Ectodermal cell (in vitro differentiated cells): ENCODE data around the gene WIPF3.
A peak's percentile ranks its signal among the peaks of the same experiment; 100 is the strongest.

ENCODE experiments used
- H3K27ac ChIP-seq: 2 replicates; pipeline ENCODE4 v1.7.0; 2013; ENCODE audit warnings: mild to moderate bottlenecking, low read depth, low read length; ENCODE audit not compliant: insufficient read depth, poor library complexity, severe bottlenecking
- H3K27me3 ChIP-seq: 2 replicates; pipeline ENCODE4 v1.7.0; 2013; ENCODE audit warnings: mild to moderate bottlenecking, low read length; ENCODE audit not compliant: insufficient read depth, control insufficient read depth, poor library complexity, severe bottlenecking
- H3K36me3 ChIP-seq: one replicate; pipeline ENCODE4 v1.7.0; 2013; ENCODE audit warnings: low read length; ENCODE audit not compliant: control insufficient read depth, insufficient read depth
- H3K4me1 ChIP-seq: one replicate; pipeline ENCODE4 v1.7.0; 2013; ENCODE audit warnings: low read length; ENCODE audit not compliant: control insufficient read depth, insufficient read depth
- H3K4me3 ChIP-seq: 2 replicates; pipeline ENCODE4 v1.7.0; 2013; ENCODE audit warnings: low read depth, low read length, control low read depth; ENCODE audit not compliant: insufficient read depth
- H3K9me3 ChIP-seq: 2 replicates; pipeline ENCODE4 v1.7.0; 2013; ENCODE audit warnings: mild to moderate bottlenecking, low read length, moderate library complexity; ENCODE audit not compliant: control insufficient read depth
- WGBS, 2 experiments: methylation state at CpG; one replicate each; pipeline ENCODE4 v1.1.7; 2013; ENCODE audit warnings: missing lambda C conversion rate in 2 of 2; 5-methylcytosine and 5-hydroxymethylcytosine counted together

WIPF3 gene

DNA sequence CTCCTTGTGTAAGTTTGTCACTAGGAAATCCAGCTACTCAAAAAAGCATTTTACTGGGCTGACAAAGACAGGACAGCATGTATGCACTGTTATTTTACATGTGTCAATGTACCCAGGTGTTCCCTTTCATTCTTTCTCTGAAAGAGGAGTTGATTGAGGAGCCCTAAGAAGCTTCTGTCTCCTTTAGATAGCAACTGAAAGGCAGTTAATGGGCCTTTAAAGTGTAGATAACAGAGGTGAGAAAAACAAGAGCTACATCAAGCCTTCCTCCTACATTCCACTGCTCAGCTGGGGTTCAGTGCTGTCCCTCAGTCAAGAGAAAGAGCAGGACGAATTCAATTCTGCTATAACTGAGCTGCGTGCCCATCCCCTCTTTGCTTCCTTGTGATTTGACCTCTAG lies 12.8 kb upstream of the WIPF3 start:
- H3K36me3 ChIP-seq = no peaks in the 10 kb centered on the region
- no peaks in the 10 kb centered on the region for H3K4me1 ChIP-seq
- 8 to 9% methylated on average over 2 of the region's 2 CpGs for WGBS, 2 experiments
- no peaks in the 10 kb centered on the region for H3K27me3 ChIP-seq
- no peaks in the 10 kb centered on the region for H3K9me3 ChIP-seq
- H3K4me3 ChIP-seq = no peak overlapping the region
- no peak overlapping the region for H3K27ac ChIP-seq

DNA sequence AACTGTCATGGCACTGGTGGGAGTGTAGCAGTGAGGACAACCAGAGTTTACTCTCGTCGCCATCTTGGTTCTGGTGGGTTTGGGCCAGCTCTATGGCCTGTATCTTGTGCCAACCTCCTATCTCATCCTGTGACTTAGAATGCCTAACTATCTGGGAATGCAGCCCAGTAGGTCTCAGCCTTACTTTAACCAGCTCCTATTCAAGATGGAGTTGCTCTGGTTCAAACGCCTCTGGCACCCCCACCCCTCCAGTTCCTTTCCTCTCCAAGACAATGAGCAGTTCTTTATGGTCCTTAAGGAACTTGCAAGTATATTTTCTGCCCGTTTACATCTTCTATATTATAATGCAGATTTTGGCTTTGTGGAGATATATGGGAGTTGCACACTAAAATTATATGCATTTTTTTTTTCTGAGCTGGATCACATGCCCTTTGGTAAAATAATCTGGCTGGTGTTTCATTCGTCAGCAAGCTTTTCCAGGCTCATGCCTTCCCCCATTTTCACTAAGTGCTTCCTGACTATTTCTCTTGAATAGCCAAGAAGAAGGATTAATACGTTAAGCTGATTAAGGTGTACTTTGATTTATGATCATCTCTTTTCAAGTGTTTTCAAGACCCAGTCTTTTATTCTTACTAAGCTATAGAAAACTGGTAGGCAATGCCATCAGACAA lies 11.2 kb upstream of the WIPF3 start:
- WGBS, 2 experiments = 88% methylated on average over 5 to 6 of the region's 6 CpGs
- Histone ChIP-seq H3K4me3 (no peak overlapping the region), H3K27me3 (no peaks in the 10 kb centered on the region), H3K27ac (no peak overlapping the region), H3K36me3 (no peaks in the 10 kb centered on the region), H3K4me1 (no peaks in the 10 kb centered on the region), H3K9me3 (no peaks in the 10 kb centered on the region)

DNA sequence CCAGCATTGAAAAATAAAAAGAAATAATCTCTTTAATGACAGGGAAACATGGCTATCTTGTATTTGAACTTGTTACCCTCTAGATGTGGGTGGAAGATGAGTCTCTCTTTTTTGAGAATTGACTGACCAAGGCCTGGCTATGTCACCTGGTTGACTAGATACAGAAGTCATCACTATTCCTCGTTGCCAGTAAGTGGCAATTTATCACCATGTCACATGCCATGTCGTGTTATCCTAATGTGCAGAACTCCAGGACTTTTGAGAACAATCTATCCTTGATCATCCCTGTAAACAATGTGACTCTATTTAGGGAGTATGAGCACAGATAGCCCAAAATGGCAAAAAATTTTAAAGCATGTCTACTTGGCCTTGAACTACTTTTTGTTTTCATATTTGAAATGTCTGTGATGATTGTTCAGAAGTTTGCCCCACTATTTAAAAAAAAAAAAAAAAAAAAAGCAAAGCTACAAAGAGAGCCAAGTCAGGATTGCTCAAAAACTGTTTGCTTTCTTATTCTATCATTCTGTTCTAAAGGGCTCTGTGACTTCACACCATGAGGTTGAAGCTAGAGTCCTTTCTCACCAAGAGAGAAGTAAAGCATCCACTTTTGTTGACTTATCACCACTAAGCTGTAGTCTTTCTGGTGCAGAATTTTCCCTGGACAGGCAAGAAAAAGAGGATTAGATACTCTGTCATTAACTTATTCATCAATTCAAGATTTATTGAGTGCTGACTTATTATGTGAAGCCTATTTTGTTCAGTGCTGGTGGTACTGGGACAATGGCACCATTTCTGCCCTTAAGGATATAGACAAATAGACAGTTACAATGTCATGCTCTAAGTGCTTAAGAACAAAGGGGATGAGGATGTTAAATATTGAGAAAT lies 10.4 kb upstream of the WIPF3 start:
- H3K27me3 ChIP-seq = no peaks in the 10 kb centered on the region
- 96 to 100% methylated on average over 2 of the region's 2 CpGs for WGBS, 2 experiments
- H3K36me3 ChIP-seq = no peaks in the 10 kb centered on the region
- H3K4me1 ChIP-seq = no peaks in the 10 kb centered on the region
- H3K4me3 ChIP-seq = no peak overlapping the region
- H3K9me3 ChIP-seq = no peaks in the 10 kb centered on the region
- H3K27ac ChIP-seq = no peak overlapping the region

DNA sequence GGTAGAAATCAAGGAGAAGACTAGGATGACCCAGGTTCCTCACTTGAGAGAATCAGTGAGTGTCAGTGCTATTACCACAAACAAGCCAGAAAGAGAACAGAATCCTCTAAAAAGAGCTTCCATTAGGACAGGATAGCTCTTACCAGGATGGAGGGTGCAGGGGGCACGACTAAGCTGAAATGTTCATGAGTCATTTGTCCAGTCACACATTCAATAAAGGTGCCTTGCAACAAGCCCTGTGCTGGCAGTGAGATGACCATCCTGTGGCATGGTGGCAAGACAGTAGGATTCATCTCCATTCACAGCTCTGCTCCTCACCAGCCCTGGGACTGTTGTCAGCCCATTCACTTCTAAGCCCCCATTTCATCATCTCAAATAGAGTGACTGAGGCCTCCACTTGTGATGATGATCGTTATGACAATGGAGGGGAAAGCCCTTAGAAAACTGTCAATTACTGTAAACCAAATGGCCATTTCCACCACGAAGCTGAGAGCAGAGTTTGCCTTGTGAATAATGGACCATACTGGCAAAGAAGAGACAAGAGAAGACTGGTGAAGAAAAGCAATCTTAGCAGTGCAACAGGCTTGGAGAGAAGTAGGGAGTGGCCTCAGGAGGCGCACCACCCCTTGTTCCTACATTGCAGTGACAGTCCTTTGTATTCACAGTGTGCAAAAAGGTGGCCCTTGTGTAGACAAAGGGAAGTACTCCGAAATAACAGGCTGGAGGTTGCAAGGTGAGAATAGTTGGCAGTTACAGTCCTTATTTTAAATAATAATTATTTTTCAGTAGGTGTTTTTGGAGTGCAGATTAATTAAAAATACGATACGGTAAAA lies 9.0 kb upstream of the WIPF3 start:
- H3K9me3 ChIP-seq = no peaks in the 10 kb centered on the region
- 90 to 96% methylated on average over 6 to 7 of the region's 7 CpGs for WGBS, 2 experiments
- no peak overlapping the region for H3K4me3 ChIP-seq
- no peaks in the 10 kb centered on the region for H3K27me3 ChIP-seq
- no peak overlapping the region for H3K27ac ChIP-seq
- no peaks in the 10 kb centered on the region for H3K4me1 ChIP-seq
- no peaks in the 10 kb centered on the region for H3K36me3 ChIP-seq

DNA sequence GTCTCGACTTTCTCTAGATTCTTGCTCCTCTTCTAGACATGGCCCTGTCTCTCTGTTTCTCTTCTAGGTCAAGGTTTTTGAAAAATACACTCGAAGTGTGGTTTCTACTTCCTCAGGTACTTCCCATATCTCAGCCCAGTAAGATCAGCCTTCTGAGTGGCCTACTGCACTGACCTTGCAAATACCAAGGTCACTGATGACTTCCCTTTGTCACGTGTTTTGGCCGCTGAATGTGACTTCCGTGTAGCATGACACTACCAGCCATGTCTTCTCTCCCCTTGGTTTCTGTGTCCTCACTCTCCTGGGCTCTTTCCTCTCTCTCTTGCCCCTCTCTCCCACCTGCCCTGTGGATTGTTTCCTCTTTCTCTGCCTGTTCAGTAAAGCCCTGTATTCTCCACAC lies 7.9 kb upstream of the WIPF3 start:
- H3K36me3 ChIP-seq = no peaks in the 10 kb centered on the region
- no peak overlapping the region for H3K27ac ChIP-seq
- no peaks in the 10 kb centered on the region for H3K9me3 ChIP-seq
- 92% methylated on average over 5 of the region's 5 CpGs for WGBS, 2 experiments
- no peaks in the 10 kb centered on the region for H3K27me3 ChIP-seq
- H3K4me3 ChIP-seq = no peak overlapping the region
- H3K4me1 ChIP-seq = no peaks in the 10 kb centered on the region

DNA sequence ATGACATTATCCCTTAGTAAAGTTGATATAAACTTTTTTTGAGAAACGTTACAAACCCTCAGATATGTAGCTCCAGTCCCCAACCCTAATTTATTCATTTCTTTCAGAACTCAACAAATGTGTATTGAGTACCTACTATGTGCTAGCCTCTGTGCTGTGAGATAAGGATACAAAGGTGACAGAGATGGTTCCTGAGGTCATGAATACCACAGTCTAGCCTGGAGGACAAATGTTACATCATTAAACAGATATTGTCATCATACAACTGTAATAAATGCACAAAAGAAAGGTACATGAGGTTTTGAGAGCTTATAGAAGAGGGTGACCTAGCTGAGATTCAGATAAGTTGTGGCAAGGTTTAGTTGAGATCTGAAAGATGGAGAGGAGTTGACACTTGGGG lies 4.4 kb upstream of the WIPF3 start:
- no peak overlapping the region for H3K4me3 ChIP-seq
- WGBS, 2 experiments = 89% methylated on average over 1 of the region's 1 CpG; no CpG with 5 or more reads in 1 of the 2 experiments
- no peaks in the 10 kb centered on the region for H3K36me3 ChIP-seq
- H3K27ac ChIP-seq = no peak overlapping the region
- H3K4me1 ChIP-seq = no peaks in the 10 kb centered on the region
- peaks cover 27% of the 10 kb centered on the region for H3K27me3 ChIP-seq
- no peaks in the 10 kb centered on the region for H3K9me3 ChIP-seq

DNA sequence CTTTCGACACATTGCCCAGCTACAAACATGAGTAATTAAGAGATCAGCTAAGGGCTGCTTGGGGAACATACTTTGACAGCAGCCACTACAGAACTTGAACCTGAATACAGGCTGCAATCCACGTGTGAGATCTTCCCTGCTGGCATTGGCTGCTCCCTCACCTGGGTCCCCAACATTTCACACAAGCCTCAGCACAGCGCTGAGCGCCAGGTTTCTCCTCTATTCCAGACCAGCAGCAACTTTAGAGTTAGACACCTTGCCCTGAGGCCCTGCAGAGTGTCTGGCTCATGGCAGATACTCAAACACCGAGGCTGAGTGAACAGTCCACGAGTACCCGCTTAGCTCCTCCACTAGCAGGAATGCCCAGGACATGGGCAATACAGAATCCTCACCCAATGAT lies 1.3 kb upstream of the WIPF3 start:
- H3K27me3 ChIP-seq = peaks cover 34% of the 10 kb centered on the region
- no peaks in the 10 kb centered on the region for H3K4me1 ChIP-seq
- 88 to 90% methylated on average over 7 of the region's 7 CpGs for WGBS, 2 experiments
- H3K27ac ChIP-seq = no peak overlapping the region
- H3K36me3 ChIP-seq = no peaks in the 10 kb centered on the region
- H3K9me3 ChIP-seq = no peaks in the 10 kb centered on the region
- no peak overlapping the region for H3K4me3 ChIP-seq

DNA sequence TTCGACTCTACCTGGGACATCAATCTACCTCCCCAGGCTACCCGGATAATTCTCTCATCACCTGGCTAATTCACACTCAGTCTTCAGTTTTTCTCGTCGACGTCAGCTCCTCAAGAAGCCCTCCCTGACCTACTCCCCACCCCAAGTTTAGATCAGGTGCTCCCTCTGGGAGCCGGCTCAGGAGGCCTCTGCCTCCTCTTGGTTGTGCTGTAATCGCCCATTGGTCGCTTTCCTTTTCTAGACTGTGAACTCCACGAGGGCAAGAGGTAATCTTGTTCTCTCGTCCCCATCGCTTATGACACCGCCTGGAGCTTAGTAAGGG lies 461 bp upstream of the WIPF3 start:
- H3K9me3 ChIP-seq = no peaks in the 10 kb centered on the region
- no peak overlapping the region for H3K27ac ChIP-seq
- no peaks in the 10 kb centered on the region for H3K36me3 ChIP-seq
- no peaks in the 10 kb centered on the region for H3K4me1 ChIP-seq
- 57 to 60% methylated on average over 12 of the region's 12 CpGs for WGBS, 2 experiments
- H3K4me3 ChIP-seq = peak overlapping the region; percentile 66
- H3K27me3 ChIP-seq = peaks cover 34% of the 10 kb centered on the region

DNA sequence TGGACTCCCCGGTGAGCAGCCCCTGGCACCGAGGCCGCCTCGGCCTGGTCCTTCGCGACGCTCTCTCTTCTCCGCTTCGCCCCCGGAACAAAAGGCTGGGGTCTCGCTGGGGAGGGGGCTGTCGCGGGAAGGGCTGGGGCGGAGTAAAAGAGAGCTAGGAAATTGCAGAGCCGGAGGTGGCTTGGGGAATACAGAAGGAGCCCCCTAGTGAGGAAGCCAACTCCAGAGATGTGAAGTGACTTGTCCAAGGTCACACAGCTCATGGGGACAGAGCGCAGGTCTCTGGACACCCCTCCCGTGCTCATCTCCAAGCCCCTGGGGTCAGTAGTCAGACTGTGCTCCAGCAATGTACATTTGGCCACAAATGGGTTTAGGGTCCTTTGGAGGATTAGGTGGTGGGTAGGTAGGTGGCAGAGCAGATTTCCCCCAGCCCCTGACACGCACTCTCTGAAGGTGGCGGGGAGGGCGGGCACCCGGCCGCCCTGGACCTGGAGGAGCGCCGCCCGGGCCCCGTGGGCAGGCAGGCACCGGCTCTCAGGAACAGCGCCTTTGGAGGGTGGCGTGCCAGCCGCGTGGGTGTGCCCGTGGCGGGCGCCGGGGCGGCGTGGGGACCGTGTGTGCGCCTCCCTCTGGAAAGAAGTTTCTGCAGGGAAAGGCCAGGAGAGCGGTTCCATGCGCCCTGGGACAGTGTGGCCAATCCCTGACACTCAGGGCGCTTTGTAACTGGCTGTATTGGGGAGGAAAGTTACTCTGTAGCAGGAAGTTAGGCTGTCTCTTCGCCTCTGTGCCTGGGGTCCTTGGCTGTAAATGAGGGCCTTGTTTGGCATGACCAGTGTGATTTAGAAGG lies 910 bp downstream of the WIPF3 start:
- 7% methylated on average over 43 of the region's 43 CpGs for WGBS, 2 experiments
- Histone ChIP-seq H3K4me1 (no peaks in the 10 kb centered on the region), H3K27ac (no peak overlapping the region), H3K9me3 (no peaks in the 10 kb centered on the region), H3K27me3 (peaks cover 34% of the 10 kb centered on the region), H3K4me3 (peak overlapping the region; percentile 66), H3K36me3 (no peaks in the 10 kb centered on the region)
